Ecto neural progenitor cell (in vitro differentiated cells): ENCODE results near the gene HRH2.
"Not testable (repeated sequence)": the region's sequence is repeated elsewhere in the genome, so short reads cannot be mapped to it uniquely, and the experiment has no call there.

ENCODE experiments used
- DNase-seq: peaks from one replicate; pipeline ENCODE4 v3.0.0-alpha.2; 2018; ENCODE audit warnings: low spot score

HRH2 gene

DNA sequence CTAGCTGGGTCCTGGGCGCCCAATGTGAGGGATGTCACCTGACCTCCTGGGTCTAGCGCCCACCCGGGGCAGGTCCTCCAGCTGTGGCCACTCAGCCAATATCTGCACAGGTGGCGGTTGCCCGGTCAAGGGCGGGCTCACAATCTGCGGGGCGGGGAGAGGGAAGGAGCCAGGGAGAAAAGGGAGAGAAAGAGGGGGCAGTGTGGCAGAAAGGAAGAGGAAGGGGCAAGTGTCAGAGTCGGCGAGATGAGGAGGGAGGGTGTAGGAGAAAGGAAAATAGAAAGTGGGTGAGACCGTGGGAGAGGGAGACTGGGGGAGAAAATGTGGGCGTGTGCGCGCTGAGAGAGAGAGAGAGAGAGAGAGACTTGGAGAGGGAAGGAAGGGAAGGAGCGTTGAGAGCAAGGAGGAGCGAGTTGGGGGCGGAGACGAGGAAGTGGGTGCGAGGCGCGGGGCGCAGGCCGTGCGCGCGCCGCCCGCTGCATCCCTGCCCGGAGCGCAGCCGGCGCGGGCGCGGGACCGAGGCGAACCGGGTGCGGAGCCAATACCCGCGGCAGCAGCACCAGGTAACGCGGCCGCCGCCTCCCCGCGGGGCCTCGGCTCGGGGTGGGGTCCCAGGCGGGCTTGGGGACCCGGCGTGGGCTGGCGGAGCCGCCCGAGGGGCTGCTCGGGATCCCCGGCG lies at the start of gene HRH2:
TSS of gene HRH2 (plus strand) at position 479 of the 679 bp plus-strand sequence. CDS start 25,163 bp downstream, outside the sequence.
- peak; percentile 56 for DNase-seq

DNA sequence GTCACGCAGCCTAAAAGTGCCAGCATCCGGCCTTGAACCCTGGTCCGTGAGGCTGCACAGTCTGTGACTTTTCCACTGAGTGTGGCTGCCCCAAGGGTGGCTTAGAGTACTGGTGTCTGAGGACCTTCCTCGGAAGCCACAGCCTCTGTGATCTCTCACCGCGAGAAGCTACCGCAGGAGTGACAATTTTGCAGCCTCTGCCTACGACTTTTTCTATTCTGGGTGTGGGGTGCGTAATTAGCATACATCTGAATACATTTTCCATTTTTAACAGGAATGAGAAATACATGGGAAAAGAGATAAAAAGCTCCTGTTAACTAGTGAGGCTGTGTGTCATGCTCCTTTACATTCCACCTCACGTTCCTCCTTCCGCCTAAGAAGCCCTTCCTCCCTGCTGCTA lies 48.3 kb upstream of the HRH2 start:
- no peak for DNase-seq

DNA sequence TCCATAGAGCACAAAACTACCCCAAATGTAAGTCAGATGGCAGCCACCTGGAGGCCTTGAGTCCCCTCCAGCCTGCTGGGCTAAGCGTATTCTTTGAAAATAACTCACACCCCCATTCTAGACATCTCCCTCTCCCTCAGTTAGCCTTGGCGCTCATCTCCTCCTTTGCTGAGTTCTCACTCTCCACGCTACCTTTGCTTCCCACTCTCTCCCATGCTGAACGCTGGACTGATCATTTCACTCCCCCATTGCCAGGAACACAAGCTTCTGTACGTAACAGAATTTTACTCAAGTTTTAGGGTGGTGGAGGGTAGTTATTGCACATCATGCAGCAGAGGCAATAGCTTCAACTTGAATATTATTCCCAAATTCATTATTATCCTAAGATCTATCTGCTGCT lies 47.5 kb upstream of the HRH2 start:
- no peak for DNase-seq

DNA sequence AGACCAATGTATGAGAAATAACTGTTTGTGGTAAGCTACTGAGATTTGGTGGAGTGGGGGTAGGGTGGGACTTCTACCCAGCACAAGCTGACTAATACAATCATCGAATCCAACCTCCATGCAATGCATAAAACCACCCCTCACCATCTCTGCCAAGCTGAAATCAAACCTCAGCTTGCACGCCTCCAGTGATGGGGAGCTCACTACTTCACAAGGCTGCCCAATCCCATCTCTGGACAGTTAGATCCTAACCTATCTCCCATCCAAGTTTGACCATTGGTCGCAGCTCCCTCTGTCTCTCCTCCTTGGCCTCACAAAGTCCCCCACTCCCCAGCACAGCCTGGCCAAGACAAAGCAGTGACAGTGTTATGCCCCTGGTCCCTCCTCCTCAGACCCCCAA lies 47.0 kb upstream of the HRH2 start:
- DNase-seq, result no peak

DNA sequence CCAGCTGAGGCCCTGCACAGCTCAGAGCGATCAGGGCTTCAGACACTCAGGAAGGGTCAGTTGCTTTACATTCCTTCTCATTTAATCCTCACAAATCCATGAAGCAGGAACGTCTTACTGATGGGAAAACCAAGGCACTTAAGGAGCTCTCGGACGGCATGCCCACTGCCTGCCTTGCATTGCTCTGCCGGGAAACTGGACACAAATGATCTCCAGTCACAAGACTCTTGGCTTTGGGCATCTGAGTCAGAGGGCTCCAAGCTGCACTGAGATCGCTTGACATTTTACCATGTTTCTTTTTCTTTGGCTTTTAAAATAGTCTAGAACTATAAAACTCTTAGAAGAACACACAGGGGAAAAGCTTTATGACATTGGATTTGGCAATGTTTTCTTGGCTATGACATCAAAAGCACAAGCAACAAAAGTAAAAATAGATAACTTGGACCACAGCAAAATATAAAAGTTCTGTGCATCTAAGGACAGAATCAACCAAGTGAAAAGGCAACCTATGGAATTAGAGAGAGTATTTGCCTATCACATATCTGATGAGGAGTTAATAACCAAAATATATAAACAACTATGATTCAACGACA lies 43.6 kb upstream of the HRH2 start:
- no peak for DNase-seq

DNA sequence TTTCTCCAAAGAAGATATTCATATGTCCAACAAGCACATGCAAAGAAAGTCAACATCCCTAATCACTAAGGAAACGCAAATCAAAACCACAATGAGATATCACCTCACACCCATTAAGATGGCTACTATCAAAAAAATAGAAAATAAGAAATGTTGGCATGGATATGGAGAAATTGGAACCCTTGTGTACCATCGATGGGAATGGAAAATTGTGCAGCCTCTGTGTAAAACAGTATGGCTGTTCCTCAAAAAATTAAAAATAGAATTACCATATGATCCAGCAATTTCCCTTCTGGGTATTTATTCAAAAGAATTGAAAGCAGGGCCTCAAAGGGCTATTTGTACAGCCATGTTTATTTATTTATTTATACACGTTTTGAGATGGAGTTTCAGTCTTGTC lies 43.0 kb upstream of the HRH2 start:
- no peak for DNase-seq

- DNase-seq, result no peak
Measured at GRCh38 chr5:175616083-175616482, 41.8 kb upstream of the HRH2 start.

- DNase-seq, result not testable (repeated sequence)
Measured at GRCh38 chr5:175616527-175616926, 41.3 kb upstream of the HRH2 start.

GRCh38 chr5:175617447-175617846 lies 40.4 kb upstream of the HRH2 start:
- no peak for DNase-seq

- DNase-seq, result no peak
Measured at GRCh38 chr5:175620527-175620926, 37.3 kb upstream of the HRH2 start.

DNA sequence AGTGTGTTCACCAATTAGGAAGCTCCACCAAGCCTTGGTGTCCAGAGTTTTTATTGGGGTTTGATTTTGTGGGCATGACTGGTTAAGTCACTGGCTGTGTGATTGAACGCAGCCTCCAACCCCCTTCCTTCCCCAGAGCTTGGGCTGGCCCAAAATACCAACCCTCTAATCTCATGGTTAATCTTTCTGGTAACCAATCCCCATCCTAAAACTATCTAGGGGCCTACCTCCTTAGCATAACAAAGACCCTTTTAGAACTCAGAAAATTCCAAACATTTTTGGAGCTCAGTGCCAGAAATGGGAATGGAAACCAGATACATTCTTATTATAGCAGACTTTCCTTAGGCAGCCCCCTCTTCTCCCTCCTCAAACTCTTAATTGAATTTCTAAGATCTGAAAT lies 35.9 kb upstream of the HRH2 start:
- no peak for DNase-seq

GRCh38 chr5:175623088-175623487 lies 34.8 kb upstream of the HRH2 start:
- DNase-seq, result no peak

- DNase-seq, result no peak
Measured at GRCh38 chr5:175624316-175624715, 33.6 kb upstream of the HRH2 start.

GRCh38 chr5:175627005-175627404 lies 30.9 kb upstream of the HRH2 start:
- no peak for DNase-seq

DNA sequence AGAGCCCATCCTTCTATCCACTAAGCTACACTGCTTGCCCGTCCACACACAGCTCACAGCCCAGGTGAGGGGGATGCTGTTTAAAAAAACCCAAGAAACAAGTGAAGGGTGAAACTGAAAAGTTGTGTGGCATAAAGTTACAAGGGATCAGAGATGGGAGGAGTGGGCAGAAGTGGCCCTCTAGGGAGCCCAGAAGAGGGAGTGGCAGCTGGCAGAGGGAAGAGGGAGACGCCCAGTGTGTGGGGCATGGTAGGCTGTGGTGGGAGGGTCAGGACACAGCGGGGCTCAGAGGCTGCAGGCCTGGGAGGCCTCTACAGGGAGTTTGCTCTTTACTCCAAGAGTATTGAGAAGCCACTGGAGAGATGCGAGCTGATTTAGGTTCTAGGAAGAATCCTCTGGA lies 30.1 kb upstream of the HRH2 start:
- DNase-seq, result no peak

- DNase-seq, result no peak
Measured at GRCh38 chr5:175628668-175629067, 29.2 kb upstream of the HRH2 start.

DNA sequence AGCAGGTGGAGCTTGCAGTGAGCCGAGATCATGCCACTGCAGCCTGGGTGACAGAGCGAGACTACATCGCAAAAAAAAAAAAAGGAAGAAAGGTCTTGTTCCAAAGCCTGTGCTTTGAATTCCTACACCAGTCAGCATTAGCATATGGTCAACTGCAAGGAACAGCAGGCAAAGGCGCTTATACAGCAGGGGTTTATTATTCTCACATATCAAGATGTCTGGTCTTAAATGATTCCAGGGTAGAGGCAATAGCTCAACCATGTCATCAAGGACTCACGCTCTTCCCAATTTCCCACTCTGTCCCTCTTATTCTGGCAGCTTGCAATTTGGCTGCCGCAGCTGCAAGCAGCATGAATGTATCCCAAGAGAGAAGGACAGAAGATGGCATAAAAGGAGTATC lies 28.6 kb upstream of the HRH2 start:
- DNase-seq, result no peak

DNA sequence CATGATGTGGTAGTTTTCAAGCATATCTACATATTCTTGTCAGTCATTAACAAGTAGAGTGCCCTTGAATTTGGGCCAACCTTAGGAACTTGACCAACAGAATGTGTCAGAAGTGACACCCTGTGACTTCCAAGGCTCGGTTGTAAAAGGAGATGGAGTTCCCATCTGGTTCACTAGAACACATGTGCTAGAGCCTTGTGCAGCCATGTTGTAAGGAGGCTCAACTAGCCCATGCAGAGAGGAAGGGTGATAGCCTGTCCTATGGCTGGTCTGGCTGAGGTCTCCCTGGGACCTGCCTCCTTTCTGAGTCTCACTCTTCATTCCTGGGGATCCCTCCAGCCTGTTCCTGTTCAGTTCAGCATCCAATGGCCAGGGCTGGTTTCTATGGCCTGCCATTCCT lies 28.1 kb upstream of the HRH2 start:
- no peak for DNase-seq

GRCh38 chr5:175635854-175636584 lies 21.9 kb upstream of the HRH2 start:
- no peak for DNase-seq

- no peak for DNase-seq
Measured at GRCh38 chr5:175638305-175638704, 19.6 kb upstream of the HRH2 start.

- no peak for DNase-seq
Measured at GRCh38 chr5:175640106-175640775, 17.6 kb upstream of the HRH2 start.

GRCh38 chr5:175642998-175643397 lies 14.9 kb upstream of the HRH2 start:
- DNase-seq, result no peak

GRCh38 chr5:175646251-175646650 lies 11.6 kb upstream of the HRH2 start:
- DNase-seq, result no peak
